Mucosa of stomach (tissue), 1 donor: ENCODE data around the gene SYNE3.

Source experiments
- H3K27me3 ChIP-seq: one replicate; pipeline ENCODE4 v1.7.0; 2013; ENCODE audit warnings: mild to moderate bottlenecking, low read length; ENCODE audit not compliant: control insufficient read depth, insufficient read depth
- H3K36me3 ChIP-seq: one replicate; pipeline ENCODE4 v1.7.0; 2013; ENCODE audit warnings: low read length; ENCODE audit not compliant: control insufficient read depth, insufficient read depth
- H3K4me1 ChIP-seq: one replicate; pipeline ENCODE4 v1.7.0; 2013; ENCODE audit warnings: mild to moderate bottlenecking, low read length; ENCODE audit not compliant: control insufficient read depth, insufficient read depth
- H3K4me3 ChIP-seq: one replicate; pipeline ENCODE4 v1.7.0; 2013; ENCODE audit warnings: low read length
- H3K9ac ChIP-seq: one replicate; pipeline ENCODE4 v1.7.0; 2013; ENCODE audit warnings: mild to moderate bottlenecking, low read length, moderate library complexity
- H3K9me3 ChIP-seq: one replicate; pipeline ENCODE4 v1.7.0; 2013; ENCODE audit warnings: mild to moderate bottlenecking, low read length, moderate library complexity; ENCODE audit not compliant: control insufficient read depth
- donor health status: Pancreatic carcinoma.

SYNE3 gene

GRCh38 chr14:95549656-95550585 is 33.5 kb upstream of the SYNE3 start:
- no peak overlapping the region for H3K4me3 ChIP-seq
- no peaks in the 10 kb centered on the region for H3K9me3 ChIP-seq
- H3K9ac ChIP-seq, result no peak overlapping the region
- no peaks in the 10 kb centered on the region for H3K4me1 ChIP-seq
- H3K27me3 ChIP-seq, result no peaks in the 10 kb centered on the region
- H3K36me3 ChIP-seq, result no peaks in the 10 kb centered on the region

GRCh38 chr14:95548328-95548929 is 32.0 kb upstream of the SYNE3 start:
- no peak overlapping the region for H3K4me3 ChIP-seq
- H3K9ac ChIP-seq, result no peak overlapping the region

GRCh38 chr14:95547626-95548327 is 31.3 kb upstream of the SYNE3 start:
- no peak overlapping the region for H3K9ac ChIP-seq
- no peaks in the 10 kb centered on the region for H3K4me1 ChIP-seq
- H3K36me3 ChIP-seq, result no peaks in the 10 kb centered on the region
- H3K27me3 ChIP-seq, result no peaks in the 10 kb centered on the region
- H3K9me3 ChIP-seq, result no peaks in the 10 kb centered on the region
- H3K4me3 ChIP-seq, result no peak overlapping the region

More at GRCh38 chr14:95548328-95548929, 32.0 kb upstream of the SYNE3 start:
- no peaks in the 10 kb centered on the region for H3K36me3 ChIP-seq
- H3K4me1 ChIP-seq, result no peaks in the 10 kb centered on the region
- H3K9me3 ChIP-seq, result no peaks in the 10 kb centered on the region
- no peaks in the 10 kb centered on the region for H3K27me3 ChIP-seq

- Histone ChIP-seq H3K36me3 (no peaks in the 10 kb centered on the region), H3K27me3 (no peaks in the 10 kb centered on the region), H3K4me1 (no peaks in the 10 kb centered on the region), H3K4me3 (no peak overlapping the region), H3K9ac (no peak overlapping the region), H3K9me3 (no peaks in the 10 kb centered on the region)
Measured at GRCh38 chr14:95547272-95547625, 30.8 kb upstream of the SYNE3 start.

- Histone ChIP-seq H3K27me3 (no peaks in the 10 kb centered on the region), H3K36me3 (no peaks in the 10 kb centered on the region), H3K9me3 (no peaks in the 10 kb centered on the region), H3K4me3 (no peak overlapping the region), H3K9ac (no peak overlapping the region), H3K4me1 (no peaks in the 10 kb centered on the region)
Measured at GRCh38 chr14:95545515-95546168, 29.2 kb upstream of the SYNE3 start.

GRCh38 chr14:95544588-95544987 is 28.1 kb upstream of the SYNE3 start:
- Histone ChIP-seq H3K4me1 (no peaks in the 10 kb centered on the region), H3K4me3 (no peak overlapping the region), H3K27me3 (no peaks in the 10 kb centered on the region), H3K9ac (no peak overlapping the region), H3K9me3 (no peaks in the 10 kb centered on the region), H3K36me3 (no peaks in the 10 kb centered on the region)

GRCh38 chr14:95543021-95543420 is 26.6 kb upstream of the SYNE3 start:
- no peaks in the 10 kb centered on the region for H3K27me3 ChIP-seq
- no peak overlapping the region for H3K4me3 ChIP-seq
- no peaks in the 10 kb centered on the region for H3K4me1 ChIP-seq
- no peak overlapping the region for H3K9ac ChIP-seq
- no peaks in the 10 kb centered on the region for H3K36me3 ChIP-seq
- H3K9me3 ChIP-seq, result no peaks in the 10 kb centered on the region

- Histone ChIP-seq H3K9ac (no peak overlapping the region), H3K4me1 (peaks cover under 1% of the 10 kb centered on the region)
Measured at GRCh38 chr14:95541932-95542930, 25.8 kb upstream of the SYNE3 start.

GRCh38 chr14:95541346-95541745 is 24.9 kb upstream of the SYNE3 start:
- Histone ChIP-seq H3K9me3 (no peaks in the 10 kb centered on the region), H3K27me3 (no peaks in the 10 kb centered on the region), H3K36me3 (no peaks in the 10 kb centered on the region), H3K4me3 (no peak overlapping the region), H3K9ac (no peak overlapping the region), H3K4me1 (peaks cover 9% of the 10 kb centered on the region)

More at GRCh38 chr14:95541932-95542930, 25.8 kb upstream of the SYNE3 start:
- Histone ChIP-seq H3K36me3 (no peaks in the 10 kb centered on the region), H3K9me3 (no peaks in the 10 kb centered on the region), H3K4me3 (no peak overlapping the region), H3K27me3 (no peaks in the 10 kb centered on the region)

GRCh38 chr14:95540236-95540855 is 23.9 kb upstream of the SYNE3 start:
- H3K9me3 ChIP-seq, result no peaks in the 10 kb centered on the region
- H3K27me3 ChIP-seq, result no peaks in the 10 kb centered on the region
- no peaks in the 10 kb centered on the region for H3K36me3 ChIP-seq
- no peak overlapping the region for H3K4me3 ChIP-seq
- no peak overlapping the region for H3K9ac ChIP-seq
- peaks cover 17% of the 10 kb centered on the region for H3K4me1 ChIP-seq
